H1 (cell line): ENCODE measurements around the gene CREB1. TPM values are rescaled to one million over a fixed set of nuclear protein-coding genes. Genes with fewer than 3 reads are reported as not detected.

Source experiments
- NANOG ChIP-seq: IDR thresholded peaks from 2 replicates; pipeline ENCODE4 v1.6.1; 2011; ENCODE audit warnings: low read length, low read depth, mild to moderate bottlenecking, inconsistent platforms; ENCODE audit not compliant: insufficient read depth, poor library complexity, severe bottlenecking
- POLR2AphosphoS5 ChIP-seq: IDR thresholded peaks from 2 replicates; pipeline ENCODE4 v1.6.1; 2011; ENCODE audit warnings: low read depth, low read length
- polyA plus RNA-seq, 7 experiments: library from polyadenylated mRNA; depleted of rRNA in 3 of 7; stranded (reverse) in 5 of 7; unstranded in 2 of 7; fragments of >200 nt in 5 of 7; fragments of 200-250 nt in 2 of 7; gene quantifications; 1 replicate in 5 of 7; 2 replicates in 1 of 7; 4 replicates in 1 of 7; pipeline versions ENCODE4 v1.2.1 to v1.2.3, GENCODE V29; 2011 to 2013; ENCODE audit warnings: missing spikeins in 2 of 7, mixed read lengths in 2 of 7
- total RNA-seq: library from RNA; stranded (reverse); fragmentation: NEBNext Ultra II Directional; extraction: Animal tissue kit (Norgen Biotek cat#: 25700); gene quantifications from 2 replicates; pipeline ENCODE4 v1.2.1, GENCODE V29; 2021
- TF ChIP-seq, protein P1 (sequence below): fragments of 300-600 bp; sonication (generic); IDR thresholded peaks from 2 replicates; pipeline ENCODE4 v1.7.1; 2012; ENCODE audit warnings: low read length, moderate library complexity, mild to moderate bottlenecking, inconsistent platforms; ENCODE audit not compliant: insufficient replicate concordance

Gene CREB1
- total and polyA plus RNA-seq, 2 of the 8 experiments (the other 6 are each of a cell fraction or from before 2014, with no cell fraction given), result 46.3 to 99.0 TPM

GRCh38 chr2:207523005-207523404, 6.8 kb upstream of the CREB1 start (continued):
- TF ChIP-seq, protein P1, sequence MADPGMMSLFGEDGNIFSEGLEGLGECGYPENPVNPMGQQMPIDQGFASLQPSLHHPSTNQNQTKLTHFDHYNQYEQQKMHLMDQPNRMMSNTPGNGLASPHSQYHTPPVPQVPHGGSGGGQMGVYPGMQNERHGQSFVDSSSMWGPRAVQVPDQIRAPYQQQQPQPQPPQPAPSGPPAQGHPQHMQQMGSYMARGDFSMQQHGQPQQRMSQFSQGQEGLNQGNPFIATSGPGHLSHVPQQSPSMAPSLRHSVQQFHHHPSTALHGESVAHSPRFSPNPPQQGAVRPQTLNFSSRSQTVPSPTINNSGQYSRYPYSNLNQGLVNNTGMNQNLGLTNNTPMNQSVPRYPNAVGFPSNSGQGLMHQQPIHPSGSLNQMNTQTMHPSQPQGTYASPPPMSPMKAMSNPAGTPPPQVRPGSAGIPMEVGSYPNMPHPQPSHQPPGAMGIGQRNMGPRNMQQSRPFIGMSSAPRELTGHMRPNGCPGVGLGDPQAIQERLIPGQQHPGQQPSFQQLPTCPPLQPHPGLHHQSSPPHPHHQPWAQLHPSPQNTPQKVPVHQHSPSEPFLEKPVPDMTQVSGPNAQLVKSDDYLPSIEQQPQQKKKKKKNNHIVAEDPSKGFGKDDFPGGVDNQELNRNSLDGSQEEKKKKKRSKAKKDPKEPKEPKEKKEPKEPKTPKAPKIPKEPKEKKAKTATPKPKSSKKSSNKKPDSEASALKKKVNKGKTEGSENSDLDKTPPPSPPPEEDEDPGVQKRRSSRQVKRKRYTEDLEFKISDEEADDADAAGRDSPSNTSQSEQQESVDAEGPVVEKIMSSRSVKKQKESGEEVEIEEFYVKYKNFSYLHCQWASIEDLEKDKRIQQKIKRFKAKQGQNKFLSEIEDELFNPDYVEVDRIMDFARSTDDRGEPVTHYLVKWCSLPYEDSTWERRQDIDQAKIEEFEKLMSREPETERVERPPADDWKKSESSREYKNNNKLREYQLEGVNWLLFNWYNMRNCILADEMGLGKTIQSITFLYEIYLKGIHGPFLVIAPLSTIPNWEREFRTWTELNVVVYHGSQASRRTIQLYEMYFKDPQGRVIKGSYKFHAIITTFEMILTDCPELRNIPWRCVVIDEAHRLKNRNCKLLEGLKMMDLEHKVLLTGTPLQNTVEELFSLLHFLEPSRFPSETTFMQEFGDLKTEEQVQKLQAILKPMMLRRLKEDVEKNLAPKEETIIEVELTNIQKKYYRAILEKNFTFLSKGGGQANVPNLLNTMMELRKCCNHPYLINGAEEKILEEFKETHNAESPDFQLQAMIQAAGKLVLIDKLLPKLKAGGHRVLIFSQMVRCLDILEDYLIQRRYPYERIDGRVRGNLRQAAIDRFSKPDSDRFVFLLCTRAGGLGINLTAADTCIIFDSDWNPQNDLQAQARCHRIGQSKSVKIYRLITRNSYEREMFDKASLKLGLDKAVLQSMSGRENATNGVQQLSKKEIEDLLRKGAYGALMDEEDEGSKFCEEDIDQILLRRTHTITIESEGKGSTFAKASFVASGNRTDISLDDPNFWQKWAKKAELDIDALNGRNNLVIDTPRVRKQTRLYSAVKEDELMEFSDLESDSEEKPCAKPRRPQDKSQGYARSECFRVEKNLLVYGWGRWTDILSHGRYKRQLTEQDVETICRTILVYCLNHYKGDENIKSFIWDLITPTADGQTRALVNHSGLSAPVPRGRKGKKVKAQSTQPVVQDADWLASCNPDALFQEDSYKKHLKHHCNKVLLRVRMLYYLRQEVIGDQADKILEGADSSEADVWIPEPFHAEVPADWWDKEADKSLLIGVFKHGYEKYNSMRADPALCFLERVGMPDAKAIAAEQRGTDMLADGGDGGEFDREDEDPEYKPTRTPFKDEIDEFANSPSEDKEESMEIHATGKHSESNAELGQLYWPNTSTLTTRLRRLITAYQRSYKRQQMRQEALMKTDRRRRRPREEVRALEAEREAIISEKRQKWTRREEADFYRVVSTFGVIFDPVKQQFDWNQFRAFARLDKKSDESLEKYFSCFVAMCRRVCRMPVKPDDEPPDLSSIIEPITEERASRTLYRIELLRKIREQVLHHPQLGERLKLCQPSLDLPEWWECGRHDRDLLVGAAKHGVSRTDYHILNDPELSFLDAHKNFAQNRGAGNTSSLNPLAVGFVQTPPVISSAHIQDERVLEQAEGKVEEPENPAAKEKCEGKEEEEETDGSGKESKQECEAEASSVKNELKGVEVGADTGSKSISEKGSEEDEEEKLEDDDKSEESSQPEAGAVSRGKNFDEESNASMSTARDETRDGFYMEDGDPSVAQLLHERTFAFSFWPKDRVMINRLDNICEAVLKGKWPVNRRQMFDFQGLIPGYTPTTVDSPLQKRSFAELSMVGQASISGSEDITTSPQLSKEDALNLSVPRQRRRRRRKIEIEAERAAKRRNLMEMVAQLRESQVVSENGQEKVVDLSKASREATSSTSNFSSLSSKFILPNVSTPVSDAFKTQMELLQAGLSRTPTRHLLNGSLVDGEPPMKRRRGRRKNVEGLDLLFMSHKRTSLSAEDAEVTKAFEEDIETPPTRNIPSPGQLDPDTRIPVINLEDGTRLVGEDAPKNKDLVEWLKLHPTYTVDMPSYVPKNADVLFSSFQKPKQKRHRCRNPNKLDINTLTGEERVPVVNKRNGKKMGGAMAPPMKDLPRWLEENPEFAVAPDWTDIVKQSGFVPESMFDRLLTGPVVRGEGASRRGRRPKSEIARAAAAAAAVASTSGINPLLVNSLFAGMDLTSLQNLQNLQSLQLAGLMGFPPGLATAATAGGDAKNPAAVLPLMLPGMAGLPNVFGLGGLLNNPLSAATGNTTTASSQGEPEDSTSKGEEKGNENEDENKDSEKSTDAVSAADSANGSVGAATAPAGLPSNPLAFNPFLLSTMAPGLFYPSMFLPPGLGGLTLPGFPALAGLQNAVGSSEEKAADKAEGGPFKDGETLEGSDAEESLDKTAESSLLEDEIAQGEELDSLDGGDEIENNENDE, result no peak
- TF ChIP-seq POLR2AphosphoS5 (no peak), NANOG (no peak)
- TF ChIP-seq, all 59 proteins: peak for 0
